ENCODE data around the gene PHETA1.

PHETA1 gene

DNA sequence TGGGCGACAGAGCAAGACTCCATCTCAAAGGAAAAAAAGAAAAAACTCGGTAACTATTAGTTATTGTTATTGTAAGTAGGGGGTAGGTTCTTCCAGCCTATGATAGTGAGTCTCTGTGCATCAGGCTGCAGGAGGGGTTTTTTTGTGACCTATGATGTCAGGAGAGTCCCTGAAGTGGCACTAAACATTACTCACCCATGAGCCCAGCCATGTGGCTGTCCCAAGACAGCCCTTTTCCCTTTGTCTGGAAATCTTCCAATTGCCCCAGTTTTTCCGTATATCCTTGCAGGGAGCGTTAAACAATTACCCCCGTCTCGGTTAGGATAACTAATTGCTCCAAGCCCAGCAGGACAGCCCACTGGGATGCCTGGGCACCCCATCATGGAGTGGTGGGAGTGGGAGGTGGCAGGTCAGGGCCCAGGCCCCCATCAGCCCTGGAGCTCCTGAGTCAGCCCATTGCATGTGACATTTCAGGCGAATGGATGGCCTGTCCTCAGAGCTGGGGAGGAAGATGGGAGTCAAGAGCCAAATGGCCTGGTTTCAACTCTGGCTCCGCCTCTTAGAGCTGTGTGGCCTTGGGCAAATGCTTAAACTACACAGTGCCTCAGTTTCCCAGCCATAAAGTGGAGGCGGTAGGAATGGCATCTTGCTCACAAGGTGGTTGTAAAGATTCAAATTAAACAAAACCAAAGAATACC, 16.4 kb downstream of the PHETA1 start:
- Histone ChIP-seq H3K27ac (no peak overlapping the region), H3K9me3 (no peaks in the 10 kb centered on the region), H3K4me3 (ENCODE audit: low read depth in 1 of 2, low read length in 1 of 2) (no peak overlapping the region), H3K36me3 (no peaks in the 10 kb centered on the region), H3K27me3 (no peaks in the 10 kb centered on the region), H3K4me1 (ENCODE audit: control insufficient read depth in 1 of 2, insufficient read depth in 1 of 2, low read depth in 1 of 2, low read length in 1 of 2) (no peaks in the 10 kb centered on the region)
- TF ChIP-seq, protein P1, sequence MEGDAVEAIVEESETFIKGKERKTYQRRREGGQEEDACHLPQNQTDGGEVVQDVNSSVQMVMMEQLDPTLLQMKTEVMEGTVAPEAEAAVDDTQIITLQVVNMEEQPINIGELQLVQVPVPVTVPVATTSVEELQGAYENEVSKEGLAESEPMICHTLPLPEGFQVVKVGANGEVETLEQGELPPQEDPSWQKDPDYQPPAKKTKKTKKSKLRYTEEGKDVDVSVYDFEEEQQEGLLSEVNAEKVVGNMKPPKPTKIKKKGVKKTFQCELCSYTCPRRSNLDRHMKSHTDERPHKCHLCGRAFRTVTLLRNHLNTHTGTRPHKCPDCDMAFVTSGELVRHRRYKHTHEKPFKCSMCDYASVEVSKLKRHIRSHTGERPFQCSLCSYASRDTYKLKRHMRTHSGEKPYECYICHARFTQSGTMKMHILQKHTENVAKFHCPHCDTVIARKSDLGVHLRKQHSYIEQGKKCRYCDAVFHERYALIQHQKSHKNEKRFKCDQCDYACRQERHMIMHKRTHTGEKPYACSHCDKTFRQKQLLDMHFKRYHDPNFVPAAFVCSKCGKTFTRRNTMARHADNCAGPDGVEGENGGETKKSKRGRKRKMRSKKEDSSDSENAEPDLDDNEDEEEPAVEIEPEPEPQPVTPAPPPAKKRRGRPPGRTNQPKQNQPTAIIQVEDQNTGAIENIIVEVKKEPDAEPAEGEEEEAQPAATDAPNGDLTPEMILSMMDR (IDR thresholded peaks at IDR 0.05): no peak

DNA sequence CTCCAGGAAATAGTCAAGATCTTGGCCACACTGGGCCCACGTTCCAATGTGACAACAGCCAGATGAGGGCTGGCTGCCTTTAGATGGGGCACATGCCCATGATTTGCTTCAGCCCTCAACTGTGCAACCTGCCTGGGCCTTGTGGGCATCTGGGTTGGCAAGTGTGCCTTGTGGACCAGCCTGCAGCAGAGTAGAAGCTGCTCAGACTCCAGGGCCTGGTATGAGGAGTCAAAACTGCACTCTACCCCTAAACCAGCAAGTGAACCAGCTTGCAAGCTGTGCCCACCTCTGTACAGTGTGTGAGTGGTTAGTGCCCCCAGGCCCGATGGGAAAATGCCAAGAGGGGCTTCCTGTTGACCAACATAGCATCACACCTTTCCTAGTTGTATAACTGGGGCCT, 17.9 kb downstream of the PHETA1 start:
- Histone ChIP-seq H3K27me3 (no peaks in the 10 kb centered on the region), H3K4me3 (ENCODE audit: low read depth in 1 of 2, low read length in 1 of 2) (no peak overlapping the region), H3K36me3 (no peaks in the 10 kb centered on the region), H3K4me1 (ENCODE audit: control insufficient read depth in 1 of 2, insufficient read depth in 1 of 2, low read depth in 1 of 2, low read length in 1 of 2) (no peaks in the 10 kb centered on the region), H3K9me3 (no peaks in the 10 kb centered on the region), H3K27ac (no peak overlapping the region)
- TF ChIP-seq, protein P1 (IDR thresholded peaks at IDR 0.05): no peak

DNA sequence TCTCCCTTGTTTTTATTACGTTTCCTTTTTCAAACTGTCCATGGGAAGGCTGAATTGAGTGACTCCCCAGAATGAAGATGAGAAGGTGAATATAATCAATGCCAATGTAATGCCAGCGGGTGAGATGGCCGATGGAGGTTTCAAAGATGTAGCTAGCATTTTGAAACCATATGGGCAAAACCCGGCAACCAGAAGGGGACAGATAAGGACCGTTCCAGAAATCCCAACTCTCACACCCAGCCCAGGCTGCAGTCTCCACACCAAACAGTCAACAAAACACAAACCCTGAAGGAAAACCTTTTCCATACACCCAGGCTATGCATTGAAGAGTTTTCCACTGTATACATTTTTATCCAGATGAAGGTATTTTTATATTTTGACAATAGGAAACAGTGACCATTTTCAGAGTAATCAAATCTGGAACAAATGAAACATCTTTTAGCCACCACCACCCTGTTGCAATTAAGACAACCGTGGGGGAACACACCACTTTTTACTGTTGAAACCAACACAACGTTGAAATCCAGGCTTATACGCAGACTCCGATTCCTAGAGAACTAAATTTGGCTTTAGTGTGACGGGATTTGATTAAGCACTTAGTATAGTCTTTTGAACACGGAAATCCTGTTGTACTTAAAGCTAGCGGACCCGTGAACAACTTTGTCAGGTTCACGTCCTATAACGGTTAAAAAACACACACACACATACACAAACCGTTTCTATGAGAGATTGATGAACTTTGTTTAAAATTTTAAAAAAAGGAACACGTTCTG, 19.0 kb downstream of the PHETA1 start:
- Histone ChIP-seq H3K36me3 (no peaks in the 10 kb centered on the region), H3K27me3 (no peaks in the 10 kb centered on the region), H3K9me3 (no peaks in the 10 kb centered on the region), H3K4me1 (ENCODE audit: control insufficient read depth in 1 of 2, insufficient read depth in 1 of 2, low read depth in 1 of 2, low read length in 1 of 2) (no peaks in the 10 kb centered on the region), H3K27ac (no peak overlapping the region), H3K4me3 (ENCODE audit: low read depth in 1 of 2, low read length in 1 of 2) (no peak overlapping the region)
- TF ChIP-seq, protein P1 (IDR thresholded peaks at IDR 0.05): no peak

DNA sequence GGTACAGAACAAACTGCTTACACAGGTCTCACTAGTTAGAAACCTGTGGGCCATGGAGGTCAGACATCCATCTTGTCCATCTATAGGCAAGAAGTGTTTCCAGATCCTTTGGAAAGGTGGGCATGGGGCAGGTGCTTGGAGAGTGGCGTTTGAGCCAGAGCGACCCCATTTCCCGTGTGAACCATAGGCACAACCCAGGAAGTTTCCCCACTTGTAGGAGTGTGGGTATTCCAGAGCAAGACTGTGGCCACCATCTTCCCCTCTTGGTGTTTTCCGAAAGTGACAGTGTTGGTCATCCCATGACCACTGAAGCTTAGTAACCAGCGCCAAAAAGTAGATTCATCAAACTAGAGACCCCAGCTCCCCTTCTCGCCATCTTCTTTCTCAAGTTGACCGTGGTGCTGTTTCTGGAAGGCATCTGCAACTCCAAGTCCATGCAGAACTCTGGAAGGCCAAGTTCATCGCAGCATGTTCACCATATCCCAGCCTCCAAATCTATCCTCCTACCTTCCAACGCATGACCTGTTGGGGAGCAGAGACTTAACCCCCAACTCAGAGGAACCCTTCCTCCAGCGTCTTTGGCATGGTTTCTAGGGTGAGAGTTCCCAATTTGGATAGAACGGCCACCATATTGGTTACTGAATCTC, 19.7 kb downstream of the PHETA1 start:
- Histone ChIP-seq H3K9me3 (no peaks in the 10 kb centered on the region), H3K4me1 (ENCODE audit: control insufficient read depth in 1 of 2, insufficient read depth in 1 of 2, low read depth in 1 of 2, low read length in 1 of 2) (no peaks in the 10 kb centered on the region)

DNA sequence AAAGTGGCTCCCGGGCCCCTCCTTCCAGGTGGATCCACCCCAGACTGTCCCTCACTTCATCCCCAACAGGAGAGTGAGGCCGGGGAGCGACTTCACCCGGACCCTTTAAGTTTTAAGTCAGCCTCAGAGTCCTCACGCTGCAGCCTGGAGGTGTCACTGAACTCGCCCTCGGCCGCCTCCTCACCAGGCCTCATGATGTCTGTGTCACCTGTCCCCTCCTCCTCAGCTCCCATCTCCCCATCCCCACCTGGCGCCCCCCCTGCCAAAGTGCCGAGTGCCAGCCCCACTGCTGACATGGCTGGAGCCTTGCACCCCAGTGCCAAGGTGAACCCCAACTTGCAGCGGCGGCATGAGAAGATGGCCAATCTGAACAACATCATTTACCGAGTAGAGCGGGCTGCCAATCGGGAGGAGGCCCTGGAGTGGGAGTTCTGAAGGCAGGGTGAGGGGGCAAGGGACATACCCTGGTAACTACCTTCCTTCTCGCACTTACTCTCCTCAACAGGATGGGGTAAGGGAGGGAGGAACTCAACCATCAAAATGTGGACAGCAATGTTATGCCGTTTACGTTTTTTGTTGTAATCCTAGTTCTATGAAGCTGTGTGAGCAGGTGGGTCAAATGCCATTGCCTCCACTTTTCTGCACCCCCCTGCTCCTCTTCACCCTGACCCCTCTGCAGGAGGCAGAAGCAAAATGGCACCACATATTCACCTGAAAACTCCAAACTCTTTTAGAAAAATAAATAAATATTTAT, 20.8 kb downstream of the PHETA1 start:
- TF ChIP-seq, protein P1 (IDR thresholded peaks at IDR 0.05): no peak
- Histone ChIP-seq H3K36me3 (no peaks in the 10 kb centered on the region), H3K4me3 (ENCODE audit: low read depth in 1 of 2, low read length in 1 of 2) (no peak overlapping the region), H3K4me1 (ENCODE audit: control insufficient read depth in 1 of 2, insufficient read depth in 1 of 2, low read depth in 1 of 2, low read length in 1 of 2) (no peaks in the 10 kb centered on the region), H3K27ac (no peak overlapping the region), H3K9me3 (no peaks in the 10 kb centered on the region), H3K27me3 (no peaks in the 10 kb centered on the region)

More for the DNA sequence above, 19.7 kb downstream of the PHETA1 start:
- TF ChIP-seq, protein P1 (IDR thresholded peaks at IDR 0.05): no peak
- Histone ChIP-seq H3K36me3 (no peaks in the 10 kb centered on the region), H3K27me3 (no peaks in the 10 kb centered on the region), H3K27ac (no peak overlapping the region), H3K4me3 (ENCODE audit: low read depth in 1 of 2, low read length in 1 of 2) (no peak overlapping the region)
